HEK293 (cell line): ENCODE results near the gene EIF2B5.

ENCODE experiments used
- YY1 ChIP-seq: fragments of 450-650 bp; formaldehyde crosslinking; IDR thresholded peaks from 2 replicates; pipeline ENCODE4 v1.5.1; 2018; ENCODE audit warnings: missing biosample characterization, missing genetic modification characterization
- ZNF239 ChIP-seq: fragments of 450-650 bp; formaldehyde crosslinking; IDR thresholded peaks from 2 replicates; pipeline ENCODE4 v1.5.1; 2016; ENCODE audit warnings: missing biosample characterization, missing genetic modification characterization
- ZNF274 ChIP-seq, 2 experiments: fragments of 200-500 bp in 1 of 2; fragments of 450-650 bp in 1 of 2; sonication (Bioruptor generic) in 1 of 2; formaldehyde crosslinking in 1 of 2; IDR thresholded peaks; 2 replicates each; pipeline versions ENCODE4 v1.5.1 to v1.6.1; 2014 to 2016; ENCODE audit warnings: borderline replicate concordance in 1 of 2, inconsistent platforms in 1 of 2, low read length in 1 of 2, missing biosample characterization in 1 of 2, missing genetic modification characterization in 1 of 2
- ZNF37A ChIP-seq: fragments of 450-650 bp; IDR thresholded peaks from 2 replicates; pipeline ENCODE4 v1.5.1; 2018; ENCODE audit warnings: missing biosample characterization, missing genetic modification characterization
- ZNF549 ChIP-seq: fragments of 450-650 bp; IDR thresholded peaks from 2 replicates; pipeline ENCODE4 v1.5.1; 2018; ENCODE audit warnings: missing biosample characterization, missing genetic modification characterization, mild to moderate bottlenecking, inconsistent platforms, moderate library complexity
- TF ChIP-seq, protein P1 (sequence below): fragments of 450-650 bp; formaldehyde crosslinking; IDR thresholded peaks from 2 replicates; pipeline ENCODE4 v1.5.1; 2016; ENCODE audit warnings: missing biosample characterization, missing genetic modification characterization
- TF ChIP-seq, protein P2 (sequence below): fragments of 450-650 bp; formaldehyde crosslinking; IDR thresholded peaks from 2 replicates; pipeline ENCODE4 v1.5.1; 2016; ENCODE audit warnings: missing biosample characterization, missing genetic modification characterization
- TF ChIP-seq, protein P3 (sequence below): fragments of 450-650 bp; formaldehyde crosslinking; IDR thresholded peaks from 2 replicates; pipeline ENCODE4 v1.5.1; 2016; ENCODE audit warnings: missing biosample characterization, missing genetic modification characterization
- TF ChIP-seq, protein P4 (sequence below): sonication (generic); formaldehyde crosslinking; IDR thresholded peaks from 2 replicates; pipeline ENCODE4 v1.8.1; 2022; ENCODE audit warnings: mild to moderate bottlenecking, moderate library complexity, missing genetic modification reagents
- TF ChIP-seq, protein P5 (sequence below): fragments of 450-650 bp; formaldehyde crosslinking; IDR thresholded peaks from 2 replicates; pipeline ENCODE4 v1.5.1; 2016; ENCODE audit warnings: missing biosample characterization, missing genetic modification characterization, low read depth
- TF ChIP-seq, protein P6 (sequence below): fragments of 450-650 bp; formaldehyde crosslinking; IDR thresholded peaks from 2 replicates; pipeline ENCODE4 v1.5.1; 2016; ENCODE audit warnings: missing biosample characterization, missing genetic modification characterization
- TF ChIP-seq, protein P7 (sequence below): fragments of 450-650 bp; formaldehyde crosslinking; IDR thresholded peaks from 2 replicates; pipeline ENCODE4 v1.5.1; 2016; ENCODE audit warnings: missing biosample characterization, missing genetic modification characterization
- TF ChIP-seq, protein P8 (sequence below): fragments of 450-650 bp; formaldehyde crosslinking; IDR thresholded peaks from 2 replicates; pipeline ENCODE4 v1.5.1; 2016; ENCODE audit warnings: missing biosample characterization, missing genetic modification characterization

DNA sequence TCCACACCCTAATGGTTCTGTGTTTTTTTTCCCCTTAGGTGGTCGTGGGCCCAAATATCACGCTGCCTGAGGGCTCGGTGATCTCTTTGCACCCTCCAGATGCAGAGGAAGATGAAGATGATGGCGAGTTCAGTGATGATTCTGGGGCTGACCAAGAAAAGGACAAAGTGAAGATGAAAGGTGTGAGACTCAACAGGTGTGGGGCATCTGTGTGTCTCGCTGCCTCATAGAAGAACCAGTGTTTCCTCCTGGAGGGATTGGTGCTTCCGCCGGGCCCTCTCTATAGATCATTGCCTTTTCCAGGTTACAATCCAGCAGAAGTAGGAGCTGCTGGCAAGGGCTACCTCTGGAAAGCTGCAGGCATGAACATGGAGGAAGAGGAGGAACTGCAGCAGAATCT, 7.0 kb downstream of the EIF2B5 start:
- TF ChIP-seq, protein P1, sequence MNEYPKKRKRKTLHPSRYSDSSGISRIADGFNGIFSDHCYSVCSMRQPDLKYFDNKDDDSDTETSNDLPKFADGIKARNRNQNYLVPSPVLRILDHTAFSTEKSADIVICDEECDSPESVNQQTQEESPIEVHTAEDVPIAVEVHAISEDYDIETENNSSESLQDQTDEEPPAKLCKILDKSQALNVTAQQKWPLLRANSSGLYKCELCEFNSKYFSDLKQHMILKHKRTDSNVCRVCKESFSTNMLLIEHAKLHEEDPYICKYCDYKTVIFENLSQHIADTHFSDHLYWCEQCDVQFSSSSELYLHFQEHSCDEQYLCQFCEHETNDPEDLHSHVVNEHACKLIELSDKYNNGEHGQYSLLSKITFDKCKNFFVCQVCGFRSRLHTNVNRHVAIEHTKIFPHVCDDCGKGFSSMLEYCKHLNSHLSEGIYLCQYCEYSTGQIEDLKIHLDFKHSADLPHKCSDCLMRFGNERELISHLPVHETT (tag by site-specific recombination), result no peak
- TF ChIP-seq, protein P2, sequence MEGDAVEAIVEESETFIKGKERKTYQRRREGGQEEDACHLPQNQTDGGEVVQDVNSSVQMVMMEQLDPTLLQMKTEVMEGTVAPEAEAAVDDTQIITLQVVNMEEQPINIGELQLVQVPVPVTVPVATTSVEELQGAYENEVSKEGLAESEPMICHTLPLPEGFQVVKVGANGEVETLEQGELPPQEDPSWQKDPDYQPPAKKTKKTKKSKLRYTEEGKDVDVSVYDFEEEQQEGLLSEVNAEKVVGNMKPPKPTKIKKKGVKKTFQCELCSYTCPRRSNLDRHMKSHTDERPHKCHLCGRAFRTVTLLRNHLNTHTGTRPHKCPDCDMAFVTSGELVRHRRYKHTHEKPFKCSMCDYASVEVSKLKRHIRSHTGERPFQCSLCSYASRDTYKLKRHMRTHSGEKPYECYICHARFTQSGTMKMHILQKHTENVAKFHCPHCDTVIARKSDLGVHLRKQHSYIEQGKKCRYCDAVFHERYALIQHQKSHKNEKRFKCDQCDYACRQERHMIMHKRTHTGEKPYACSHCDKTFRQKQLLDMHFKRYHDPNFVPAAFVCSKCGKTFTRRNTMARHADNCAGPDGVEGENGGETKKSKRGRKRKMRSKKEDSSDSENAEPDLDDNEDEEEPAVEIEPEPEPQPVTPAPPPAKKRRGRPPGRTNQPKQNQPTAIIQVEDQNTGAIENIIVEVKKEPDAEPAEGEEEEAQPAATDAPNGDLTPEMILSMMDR (tag by site-specific recombination), result no peak
- TF ChIP-seq, protein P3, sequence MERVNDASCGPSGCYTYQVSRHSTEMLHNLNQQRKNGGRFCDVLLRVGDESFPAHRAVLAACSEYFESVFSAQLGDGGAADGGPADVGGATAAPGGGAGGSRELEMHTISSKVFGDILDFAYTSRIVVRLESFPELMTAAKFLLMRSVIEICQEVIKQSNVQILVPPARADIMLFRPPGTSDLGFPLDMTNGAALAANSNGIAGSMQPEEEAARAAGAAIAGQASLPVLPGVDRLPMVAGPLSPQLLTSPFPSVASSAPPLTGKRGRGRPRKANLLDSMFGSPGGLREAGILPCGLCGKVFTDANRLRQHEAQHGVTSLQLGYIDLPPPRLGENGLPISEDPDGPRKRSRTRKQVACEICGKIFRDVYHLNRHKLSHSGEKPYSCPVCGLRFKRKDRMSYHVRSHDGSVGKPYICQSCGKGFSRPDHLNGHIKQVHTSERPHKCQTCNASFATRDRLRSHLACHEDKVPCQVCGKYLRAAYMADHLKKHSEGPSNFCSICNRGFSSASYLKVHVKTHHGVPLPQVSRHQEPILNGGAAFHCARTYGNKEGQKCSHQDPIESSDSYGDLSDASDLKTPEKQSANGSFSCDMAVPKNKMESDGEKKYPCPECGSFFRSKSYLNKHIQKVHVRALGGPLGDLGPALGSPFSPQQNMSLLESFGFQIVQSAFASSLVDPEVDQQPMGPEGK (tag by site-specific recombination), result no peak
- TF ChIP-seq, protein P4, sequence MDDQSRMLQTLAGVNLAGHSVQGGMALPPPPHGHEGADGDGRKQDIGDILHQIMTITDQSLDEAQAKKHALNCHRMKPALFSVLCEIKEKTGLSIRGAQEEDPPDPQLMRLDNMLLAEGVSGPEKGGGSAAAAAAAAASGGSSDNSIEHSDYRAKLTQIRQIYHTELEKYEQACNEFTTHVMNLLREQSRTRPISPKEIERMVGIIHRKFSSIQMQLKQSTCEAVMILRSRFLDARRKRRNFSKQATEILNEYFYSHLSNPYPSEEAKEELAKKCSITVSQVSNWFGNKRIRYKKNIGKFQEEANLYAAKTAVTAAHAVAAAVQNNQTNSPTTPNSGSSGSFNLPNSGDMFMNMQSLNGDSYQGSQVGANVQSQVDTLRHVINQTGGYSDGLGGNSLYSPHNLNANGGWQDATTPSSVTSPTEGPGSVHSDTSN (CRISPR knock-in tag), result no peak
- TF ChIP-seq ZNF239 (tag by site-specific recombination) (no peak), YY1 (tag by site-specific recombination) (no peak), ZNF274 (IDR thresholded peaks at IDR 0.05; ENCODE audit: low read length) (no peak), ZNF274 (tag by site-specific recombination; IDR thresholded peaks at IDR 0.05; ENCODE audit: borderline replicate concordance) (no peak), ZNF549 (tag by site-specific recombination) (no peak), ZNF37A (no peak)
- TF ChIP-seq, protein P5, sequence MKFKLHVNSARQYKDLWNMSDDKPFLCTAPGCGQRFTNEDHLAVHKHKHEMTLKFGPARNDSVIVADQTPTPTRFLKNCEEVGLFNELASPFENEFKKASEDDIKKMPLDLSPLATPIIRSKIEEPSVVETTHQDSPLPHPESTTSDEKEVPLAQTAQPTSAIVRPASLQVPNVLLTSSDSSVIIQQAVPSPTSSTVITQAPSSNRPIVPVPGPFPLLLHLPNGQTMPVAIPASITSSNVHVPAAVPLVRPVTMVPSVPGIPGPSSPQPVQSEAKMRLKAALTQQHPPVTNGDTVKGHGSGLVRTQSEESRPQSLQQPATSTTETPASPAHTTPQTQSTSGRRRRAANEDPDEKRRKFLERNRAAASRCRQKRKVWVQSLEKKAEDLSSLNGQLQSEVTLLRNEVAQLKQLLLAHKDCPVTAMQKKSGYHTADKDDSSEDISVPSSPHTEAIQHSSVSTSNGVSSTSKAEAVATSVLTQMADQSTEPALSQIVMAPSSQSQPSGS (tag by site-specific recombination), result no peak
- TF ChIP-seq, protein P6, sequence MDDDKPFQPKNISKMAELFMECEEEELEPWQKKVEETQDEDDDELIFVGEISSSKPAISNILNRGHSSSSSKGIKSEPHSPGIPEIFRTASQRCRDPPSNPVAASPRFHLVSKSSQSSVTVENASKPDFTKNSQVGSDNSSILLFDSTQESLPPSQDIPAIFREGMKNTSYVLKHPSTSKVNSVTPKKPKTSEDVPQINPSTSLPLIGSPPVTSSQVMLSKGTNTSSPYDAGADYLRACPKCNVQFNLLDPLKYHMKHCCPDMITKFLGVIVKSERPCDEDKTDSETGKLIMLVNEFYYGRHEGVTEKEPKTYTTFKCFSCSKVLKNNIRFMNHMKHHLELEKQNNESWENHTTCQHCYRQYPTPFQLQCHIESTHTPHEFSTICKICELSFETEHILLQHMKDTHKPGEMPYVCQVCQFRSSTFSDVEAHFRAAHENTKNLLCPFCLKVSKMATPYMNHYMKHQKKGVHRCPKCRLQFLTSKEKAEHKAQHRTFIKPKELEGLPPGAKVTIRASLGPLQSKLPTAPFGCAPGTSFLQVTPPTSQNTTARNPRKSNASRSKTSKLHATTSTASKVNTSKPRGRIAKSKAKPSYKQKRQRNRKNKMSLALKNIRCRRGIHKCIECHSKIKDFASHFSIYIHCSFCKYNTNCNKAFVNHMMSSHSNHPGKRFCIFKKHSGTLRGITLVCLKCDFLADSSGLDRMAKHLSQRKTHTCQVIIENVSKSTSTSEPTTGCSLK (tag by site-specific recombination), result no peak
- TF ChIP-seq, protein P7, sequence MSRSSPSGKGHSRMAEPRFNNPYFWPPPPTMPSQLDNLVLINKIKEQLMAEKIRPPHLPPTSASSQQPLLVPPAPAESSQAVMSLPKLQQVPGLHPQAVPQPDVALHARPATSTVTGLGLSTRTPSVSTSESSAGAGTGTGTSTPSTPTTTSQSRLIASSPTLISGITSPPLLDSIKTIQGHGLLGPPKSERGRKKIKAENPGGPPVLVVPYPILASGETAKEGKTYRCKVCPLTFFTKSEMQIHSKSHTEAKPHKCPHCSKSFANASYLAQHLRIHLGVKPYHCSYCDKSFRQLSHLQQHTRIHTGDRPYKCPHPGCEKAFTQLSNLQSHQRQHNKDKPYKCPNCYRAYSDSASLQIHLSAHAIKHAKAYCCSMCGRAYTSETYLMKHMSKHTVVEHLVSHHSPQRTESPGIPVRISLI (tag by site-specific recombination), result no peak
- TF ChIP-seq, protein P8, sequence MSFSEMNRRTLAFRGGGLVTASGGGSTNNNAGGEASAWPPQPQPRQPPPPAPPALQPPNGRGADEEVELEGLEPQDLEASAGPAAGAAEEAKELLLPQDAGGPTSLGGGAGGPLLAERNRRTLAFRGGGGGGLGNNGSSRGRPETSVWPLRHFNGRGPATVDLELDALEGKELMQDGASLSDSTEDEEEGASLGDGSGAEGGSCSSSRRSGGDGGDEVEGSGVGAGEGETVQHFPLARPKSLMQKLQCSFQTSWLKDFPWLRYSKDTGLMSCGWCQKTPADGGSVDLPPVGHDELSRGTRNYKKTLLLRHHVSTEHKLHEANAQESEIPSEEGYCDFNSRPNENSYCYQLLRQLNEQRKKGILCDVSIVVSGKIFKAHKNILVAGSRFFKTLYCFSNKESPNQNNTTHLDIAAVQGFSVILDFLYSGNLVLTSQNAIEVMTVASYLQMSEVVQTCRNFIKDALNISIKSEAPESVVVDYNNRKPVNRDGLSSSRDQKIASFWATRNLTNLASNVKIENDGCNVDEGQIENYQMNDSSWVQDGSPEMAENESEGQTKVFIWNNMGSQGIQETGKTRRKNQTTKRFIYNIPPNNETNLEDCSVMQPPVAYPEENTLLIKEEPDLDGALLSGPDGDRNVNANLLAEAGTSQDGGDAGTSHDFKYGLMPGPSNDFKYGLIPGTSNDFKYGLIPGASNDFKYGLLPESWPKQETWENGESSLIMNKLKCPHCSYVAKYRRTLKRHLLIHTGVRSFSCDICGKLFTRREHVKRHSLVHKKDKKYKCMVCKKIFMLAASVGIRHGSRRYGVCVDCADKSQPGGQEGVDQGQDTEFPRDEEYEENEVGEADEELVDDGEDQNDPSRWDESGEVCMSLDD (tag by site-specific recombination), result no peak
